Right renal pelvis (tissue), 4 donors: ENCODE results near the gene CRACR2B. TPM values are rescaled to one million over a fixed set of nuclear protein-coding genes. Genes with fewer than 3 reads are reported as not detected.

Experiments
- DNase-seq, 4 donors: peaks; one replicate each; pipeline ENCODE4 v3.0.0-alpha.2; 2013; ENCODE audit warnings: low read depth in 4 of 4, low spot score in 3 of 4, missing footprints in 1 of 4
- polyA plus RNA-seq, 4 donors: library from polyadenylated mRNA; unstranded; fragments of 120-200 nt; gene quantifications; one replicate each; pipeline ENCODE4 v1.2.1, GENCODE V29; 2013; ENCODE audit not compliant: insufficient read length in 4 of 4

CRACR2B gene
- polyA plus RNA-seq: 10 to 100 TPM; 11.5 to 20.7 (median 13.0) TPM

GRCh38 chr11:827897-828192, at the start of gene CRACR2B:
Gene CRACR2B (plus strand): TSS chr11:827919. CDS start chr11:828608, 689 bp downstream.
- DNase-seq: no peak

- no peak for DNase-seq
Measured at GRCh38 chr11:778976-779954, 48.5 kb upstream of the CRACR2B start.

GRCh38 chr11:779955-780532, 47.7 kb upstream of the CRACR2B start:
- DNase-seq: no peak

GRCh38 chr11:782264-783174, 45.2 kb upstream of the CRACR2B start:
- DNase-seq: no peak

- peak in 3 of 4 donors; percentile 43 to 70 (median 65) for DNase-seq
Measured at GRCh38 chr11:783581-784015, 44.1 kb upstream of the CRACR2B start.

GRCh38 chr11:786235-787083, 41.3 kb upstream of the CRACR2B start:
- DNase-seq: no peak

- no peak for DNase-seq
Measured at GRCh38 chr11:787084-787675, 40.5 kb upstream of the CRACR2B start.

- no peak for DNase-seq
Measured at GRCh38 chr11:788009-788640, 39.6 kb upstream of the CRACR2B start.

- DNase-seq: no peak
Measured at GRCh38 chr11:788953-789940, 38.5 kb upstream of the CRACR2B start.

GRCh38 chr11:789943-790342, 37.8 kb upstream of the CRACR2B start, which contains the start of gene CEND1:
Gene CEND1 (minus strand): TSS chr11:790090. CDS start chr11:788576, 1,514 bp downstream.
- DNase-seq: no peak

GRCh38 chr11:790721-791564, 36.8 kb upstream of the CRACR2B start:
- no peak for DNase-seq

- DNase-seq: no peak
Measured at GRCh38 chr11:791658-792534, 35.8 kb upstream of the CRACR2B start.

GRCh38 chr11:792535-792821, 35.2 kb upstream of the CRACR2B start:
- no peak for DNase-seq

GRCh38 chr11:792873-793272, 34.8 kb upstream of the CRACR2B start:
- DNase-seq: no peak

- no peak for DNase-seq
Measured at GRCh38 chr11:793556-793955, 34.2 kb upstream of the CRACR2B start.
